Stimulated activated memory B cell treated with anti-CD40 and anti-IgM and Interleukin-4, amounts not matched to agents 10 μg/mL and 1 μg/mL and 100 μg/mL, for 72 hours (primary cell): ENCODE results near the gene FURIN.
A peak's percentile ranks its signal among the peaks of the same experiment; 100 is the strongest.
"Not testable (repeated sequence)": the region's sequence is repeated elsewhere in the genome, so short reads cannot be mapped to it uniquely, and the experiment has no call there.

Experiments
- ATAC-seq: fragments of 150-1000 bp; cut with Tn5 transposase; 2 replicates; pipeline ENCODE4 v1.10.0; 2021
- H3K27ac Mint-ChIP-seq: one replicate; pipeline ENCODE4 v1.8.0; 2022; ENCODE audit warnings: mild to moderate bottlenecking, mixed read lengths
- H3K27me3 Mint-ChIP-seq: one replicate; pipeline ENCODE4 v1.8.0; 2022; ENCODE audit warnings: mixed read lengths
- H3K36me3 Mint-ChIP-seq: one replicate; pipeline ENCODE4 v1.8.0; 2022; ENCODE audit warnings: mixed read lengths
- H3K4me1 Mint-ChIP-seq: one replicate; pipeline ENCODE4 v1.8.0; 2022; ENCODE audit warnings: mixed read lengths
- H3K4me3 Mint-ChIP-seq: one replicate; pipeline ENCODE4 v1.8.0; 2022; ENCODE audit warnings: mild to moderate bottlenecking, moderate library complexity, mixed read lengths
- H3K9me3 Mint-ChIP-seq: one replicate; pipeline ENCODE4 v1.8.0; 2022; ENCODE audit warnings: mixed read lengths

The FURIN gene

DNA sequence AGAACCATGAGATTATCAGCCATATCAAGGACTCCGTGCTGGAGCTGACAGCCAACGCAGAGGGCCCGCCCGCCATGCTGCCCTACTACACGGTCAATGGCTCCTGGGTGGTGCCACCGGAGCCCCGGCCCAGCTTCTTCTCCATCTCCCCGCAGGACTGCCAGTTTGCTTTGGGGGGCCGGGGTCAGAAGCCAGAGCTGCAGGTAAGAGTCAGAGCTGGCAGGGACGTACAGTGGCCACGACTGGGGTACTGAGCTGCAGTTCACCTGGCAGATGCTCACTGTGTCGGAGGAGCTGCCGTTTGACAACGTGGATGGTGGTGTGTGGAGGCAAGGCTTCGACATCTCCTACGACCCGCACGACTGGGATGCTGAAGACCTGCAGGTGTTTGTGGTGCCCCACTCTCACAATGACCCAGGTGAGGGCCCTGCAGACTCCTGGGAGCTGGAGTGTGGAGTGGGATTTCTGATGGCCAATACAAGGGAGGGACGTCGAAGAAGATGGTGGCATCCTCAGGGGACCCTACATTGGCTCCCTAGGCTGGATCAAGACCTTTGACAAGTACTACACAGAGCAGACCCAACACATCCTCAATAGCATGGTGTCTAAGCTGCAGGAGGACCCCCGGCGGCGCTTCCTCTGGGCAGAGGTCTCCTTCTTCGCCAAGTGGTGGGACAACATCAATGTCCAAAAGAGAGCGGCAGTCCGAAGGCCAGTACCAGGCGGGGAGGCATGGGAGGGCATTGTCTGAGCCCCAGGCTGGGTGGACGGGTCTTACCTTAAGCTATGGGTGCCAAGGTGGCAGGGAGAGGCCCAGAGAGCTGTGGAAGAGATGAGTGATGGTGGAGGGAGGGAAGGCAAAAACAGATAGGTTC is 37.2 kb downstream of the FURIN start:
- Mint-ChIP-seq H3K36me3 (peaks cover 52% of the 10 kb centered on the region), H3K27ac (peak overlapping the region; percentile 26), H3K27me3 (no peaks in the 10 kb centered on the region), H3K4me1 (peaks cover 39% of the 10 kb centered on the region), H3K9me3 (no peaks in the 10 kb centered on the region), H3K4me3 (no peak overlapping the region)
- ATAC-seq = no peak

DNA sequence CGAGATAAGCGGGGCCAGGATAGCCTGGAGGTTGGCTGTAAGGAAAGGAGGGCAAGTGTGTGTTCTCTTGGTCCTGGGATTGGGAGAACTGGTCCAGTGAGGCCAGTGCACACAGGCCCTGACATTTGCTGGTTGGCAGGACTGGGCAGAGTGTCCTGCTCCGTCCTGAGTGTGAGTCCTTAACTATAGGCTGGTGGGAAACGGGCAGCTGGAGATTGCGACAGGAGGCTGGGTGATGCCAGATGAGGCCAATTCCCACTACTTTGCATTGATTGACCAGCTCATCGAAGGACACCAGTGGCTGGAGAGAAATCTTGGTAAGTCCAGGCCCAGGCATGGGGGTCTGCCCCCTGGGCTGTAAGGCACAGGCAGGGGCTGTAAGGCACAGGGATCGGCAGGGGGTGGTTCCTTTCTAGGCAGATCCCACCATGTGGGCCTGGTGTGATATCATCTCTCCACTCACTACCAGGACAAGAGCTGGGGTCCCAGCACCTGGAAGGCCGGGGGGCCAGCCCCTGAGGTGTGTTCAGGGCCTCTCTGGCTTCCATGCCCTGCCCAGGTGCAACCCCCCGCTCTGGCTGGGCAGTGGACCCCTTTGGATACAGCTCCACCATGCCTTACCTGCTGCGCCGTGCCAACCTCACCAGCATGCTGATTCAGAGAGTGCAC is 37.9 kb downstream of the FURIN start:
- ATAC-seq = no peak
- peaks cover 59% of the 10 kb centered on the region for H3K36me3 Mint-ChIP-seq
- H3K27ac Mint-ChIP-seq = no peak overlapping the region
- H3K4me3 Mint-ChIP-seq = no peak overlapping the region
- peaks cover 35% of the 10 kb centered on the region for H3K4me1 Mint-ChIP-seq
- no peaks in the 10 kb centered on the region for H3K27me3 Mint-ChIP-seq
- H3K9me3 Mint-ChIP-seq = no peaks in the 10 kb centered on the region

DNA sequence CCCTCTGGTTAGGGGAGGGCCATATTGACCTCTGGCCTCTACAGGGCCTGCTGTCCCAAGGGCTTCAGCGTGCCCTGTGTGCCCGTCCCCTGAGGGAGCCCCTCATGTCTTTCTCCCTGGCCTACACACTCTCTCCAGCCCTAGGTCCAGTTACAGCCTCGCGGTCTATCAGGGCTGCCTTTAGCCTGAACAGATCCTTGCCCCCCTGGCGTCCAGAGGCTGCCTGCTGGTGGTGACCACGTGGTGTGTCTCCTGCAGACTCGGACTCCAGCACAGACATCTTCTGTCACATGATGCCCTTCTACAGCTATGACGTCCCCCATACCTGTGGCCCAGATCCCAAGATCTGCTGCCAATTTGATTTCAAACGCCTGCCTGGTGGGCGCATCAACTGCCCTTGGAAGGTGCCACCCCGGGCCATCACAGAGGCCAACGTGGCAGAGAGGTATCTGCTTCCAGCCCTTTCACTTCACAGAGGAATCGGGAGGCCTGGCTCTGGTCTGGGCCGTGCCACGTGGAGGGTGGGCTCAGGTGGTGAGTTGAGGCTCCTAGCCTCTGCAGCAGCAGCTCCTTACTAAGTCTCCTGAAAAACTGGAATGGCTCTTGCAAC is 38.8 kb downstream of the FURIN start:
- no peaks in the 10 kb centered on the region for H3K27me3 Mint-ChIP-seq
- H3K36me3 Mint-ChIP-seq = peaks cover 64% of the 10 kb centered on the region
- no peak for ATAC-seq
- H3K4me1 Mint-ChIP-seq = peaks cover 26% of the 10 kb centered on the region
- no peaks in the 10 kb centered on the region for H3K9me3 Mint-ChIP-seq
- no peak overlapping the region for H3K27ac Mint-ChIP-seq
- H3K4me3 Mint-ChIP-seq = no peak overlapping the region

DNA sequence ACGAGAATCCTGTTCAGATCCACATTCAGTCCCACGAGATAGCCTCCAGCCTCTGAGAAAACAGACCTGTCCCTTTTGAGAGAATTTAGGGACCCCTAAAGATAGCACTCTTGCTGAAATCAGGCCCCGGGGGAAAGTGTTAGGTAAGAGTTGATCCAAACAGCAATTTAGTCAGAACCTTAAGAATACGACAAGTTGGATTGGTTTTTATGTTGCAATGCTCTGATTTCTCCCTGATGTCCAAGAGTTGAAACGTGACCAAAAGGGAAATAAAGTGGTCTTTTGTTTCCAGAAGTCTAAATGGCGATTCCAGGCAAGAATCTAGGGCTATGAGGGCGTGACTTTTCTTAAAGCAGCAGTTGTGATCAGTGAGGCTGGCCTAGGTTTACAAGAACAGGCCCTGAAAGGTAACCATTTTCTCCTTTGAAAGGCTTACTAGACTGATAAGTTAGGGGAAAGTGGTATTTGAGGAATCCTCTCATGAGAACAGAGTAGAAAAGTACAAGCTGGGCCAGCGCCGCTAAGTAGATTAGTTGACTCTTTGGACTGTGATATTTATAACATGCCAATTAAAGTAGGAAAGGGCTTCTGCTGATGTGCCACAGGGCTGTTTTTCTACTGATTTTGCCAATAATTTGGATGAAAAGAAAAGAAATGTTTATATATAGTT is 39.6 kb downstream of the FURIN start:
- Mint-ChIP-seq H3K9me3 (no peaks in the 10 kb centered on the region), H3K36me3 (peaks cover 72% of the 10 kb centered on the region), H3K27ac (no peak overlapping the region), H3K4me3 (no peak overlapping the region), H3K27me3 (no peaks in the 10 kb centered on the region), H3K4me1 (peaks cover 26% of the 10 kb centered on the region)
- ATAC-seq = no peak

DNA sequence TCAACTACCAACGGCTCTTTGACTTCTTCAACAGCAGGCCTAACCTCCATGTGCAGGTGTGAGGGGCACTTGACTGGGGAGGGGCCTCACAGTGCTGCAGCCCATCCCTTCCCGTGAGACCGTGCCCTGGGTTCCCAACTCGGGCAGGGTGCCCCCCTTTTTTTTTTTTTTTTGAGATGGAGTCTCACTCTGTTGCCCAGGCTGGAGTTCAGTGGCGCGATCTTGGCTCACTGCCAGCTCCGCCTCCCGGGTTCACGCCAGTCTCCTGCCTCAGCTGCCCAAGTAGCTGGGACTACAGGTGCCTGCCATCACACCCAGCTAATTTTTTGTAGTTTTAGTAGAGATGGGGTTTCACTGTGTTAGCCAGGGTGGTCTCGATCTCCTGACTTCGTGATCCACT is 41.1 kb downstream of the FURIN start:
- not testable (repeated sequence) for ATAC-seq, H3K27ac Mint-ChIP-seq, H3K27me3 Mint-ChIP-seq, H3K4me3 Mint-ChIP-seq, H3K9me3 Mint-ChIP-seq
- H3K4me1 Mint-ChIP-seq = peaks cover 16% of the 10 kb centered on the region
- H3K36me3 Mint-ChIP-seq = peaks cover 86% of the 10 kb centered on the region

DNA sequence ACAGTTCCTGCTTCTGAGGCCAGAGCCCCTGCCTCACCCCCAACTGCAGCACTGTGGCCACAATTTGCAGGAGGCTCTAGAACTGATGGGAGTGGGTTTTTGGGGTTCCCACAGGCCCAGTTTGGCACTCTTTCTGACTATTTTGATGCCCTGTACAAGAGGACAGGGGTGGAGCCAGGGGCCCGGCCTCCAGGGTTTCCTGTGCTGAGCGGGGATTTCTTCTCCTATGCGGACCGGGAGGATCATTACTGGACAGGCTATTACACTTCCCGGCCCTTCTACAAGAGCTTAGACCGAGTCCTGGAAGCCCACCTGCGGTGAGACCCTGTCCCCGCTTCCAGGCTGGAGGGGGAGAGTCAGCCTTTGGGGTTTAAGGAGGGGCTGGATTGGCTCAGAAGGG is 41.6 kb downstream of the FURIN start:
- no peak overlapping the region for H3K4me3 Mint-ChIP-seq
- H3K9me3 Mint-ChIP-seq = no peaks in the 10 kb centered on the region
- no peaks in the 10 kb centered on the region for H3K27me3 Mint-ChIP-seq
- peaks cover 87% of the 10 kb centered on the region for H3K36me3 Mint-ChIP-seq
- peaks cover 16% of the 10 kb centered on the region for H3K4me1 Mint-ChIP-seq
- ATAC-seq = no peak
- H3K27ac Mint-ChIP-seq = no peak overlapping the region

DNA sequence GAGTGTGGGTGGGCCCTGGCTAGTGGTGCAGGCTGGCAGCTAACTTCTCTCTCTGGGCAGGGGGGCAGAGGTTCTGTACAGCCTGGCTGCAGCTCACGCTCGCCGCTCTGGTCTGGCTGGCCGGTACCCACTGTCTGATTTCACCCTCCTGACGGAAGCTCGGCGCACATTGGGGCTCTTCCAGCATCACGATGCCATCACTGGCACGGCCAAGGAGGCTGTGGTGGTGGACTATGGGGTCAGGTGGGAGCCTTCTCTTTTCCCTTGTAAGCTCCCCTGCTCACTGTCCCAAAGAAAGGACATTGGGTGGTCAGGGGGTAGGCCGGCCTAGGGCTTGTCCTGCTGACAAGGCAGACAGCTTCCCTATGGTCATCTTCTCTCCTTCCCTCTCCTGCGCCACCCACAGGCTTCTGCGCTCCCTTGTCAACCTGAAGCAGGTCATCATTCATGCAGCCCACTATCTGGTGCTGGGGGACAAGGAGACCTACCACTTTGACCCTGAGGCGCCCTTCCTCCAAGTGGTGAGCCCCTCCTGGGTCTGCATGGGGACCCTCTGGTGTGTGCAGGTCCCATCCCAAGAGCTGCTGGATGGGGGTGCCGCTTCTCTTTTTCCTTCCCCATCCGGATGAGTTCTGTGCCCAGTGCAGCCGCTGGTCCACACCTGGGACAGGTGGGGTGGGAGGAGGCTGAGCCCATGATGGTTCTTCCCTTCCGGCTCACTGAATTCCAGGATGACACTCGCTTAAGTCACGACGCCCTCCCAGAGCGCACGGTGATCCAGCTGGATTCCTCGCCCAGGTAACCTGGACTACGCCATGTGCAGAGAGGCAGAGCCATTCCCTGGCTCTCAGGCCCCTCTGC is 42.3 kb downstream of the FURIN start:
- peaks cover 87% of the 10 kb centered on the region for H3K36me3 Mint-ChIP-seq
- ATAC-seq = no peak
- no peaks in the 10 kb centered on the region for H3K9me3 Mint-ChIP-seq
- H3K4me3 Mint-ChIP-seq = no peak overlapping the region
- H3K27ac Mint-ChIP-seq = no peak overlapping the region
- H3K27me3 Mint-ChIP-seq = no peaks in the 10 kb centered on the region
- H3K4me1 Mint-ChIP-seq = peaks cover 13% of the 10 kb centered on the region

DNA sequence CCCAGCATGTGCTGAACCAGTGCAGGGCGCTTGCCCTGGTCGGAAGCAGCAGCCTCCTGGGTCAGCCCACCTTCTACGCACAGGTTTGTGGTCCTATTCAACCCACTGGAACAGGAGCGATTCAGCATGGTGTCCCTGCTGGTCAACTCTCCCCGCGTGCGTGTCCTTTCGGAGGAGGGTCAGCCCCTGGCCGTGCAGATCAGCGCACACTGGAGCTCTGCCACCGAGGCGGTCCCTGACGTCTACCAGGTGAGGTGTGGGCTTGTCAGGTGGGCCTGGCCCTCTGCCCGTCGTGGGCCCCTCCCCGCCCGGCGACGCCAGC is 42.9 kb downstream of the FURIN start:
- Mint-ChIP-seq H3K9me3 (no peaks in the 10 kb centered on the region), H3K27ac (no peak overlapping the region), H3K4me1 (peaks cover 11% of the 10 kb centered on the region), H3K36me3 (peaks cover 87% of the 10 kb centered on the region), H3K27me3 (no peaks in the 10 kb centered on the region), H3K4me3 (no peak overlapping the region)
- no peak for ATAC-seq

DNA sequence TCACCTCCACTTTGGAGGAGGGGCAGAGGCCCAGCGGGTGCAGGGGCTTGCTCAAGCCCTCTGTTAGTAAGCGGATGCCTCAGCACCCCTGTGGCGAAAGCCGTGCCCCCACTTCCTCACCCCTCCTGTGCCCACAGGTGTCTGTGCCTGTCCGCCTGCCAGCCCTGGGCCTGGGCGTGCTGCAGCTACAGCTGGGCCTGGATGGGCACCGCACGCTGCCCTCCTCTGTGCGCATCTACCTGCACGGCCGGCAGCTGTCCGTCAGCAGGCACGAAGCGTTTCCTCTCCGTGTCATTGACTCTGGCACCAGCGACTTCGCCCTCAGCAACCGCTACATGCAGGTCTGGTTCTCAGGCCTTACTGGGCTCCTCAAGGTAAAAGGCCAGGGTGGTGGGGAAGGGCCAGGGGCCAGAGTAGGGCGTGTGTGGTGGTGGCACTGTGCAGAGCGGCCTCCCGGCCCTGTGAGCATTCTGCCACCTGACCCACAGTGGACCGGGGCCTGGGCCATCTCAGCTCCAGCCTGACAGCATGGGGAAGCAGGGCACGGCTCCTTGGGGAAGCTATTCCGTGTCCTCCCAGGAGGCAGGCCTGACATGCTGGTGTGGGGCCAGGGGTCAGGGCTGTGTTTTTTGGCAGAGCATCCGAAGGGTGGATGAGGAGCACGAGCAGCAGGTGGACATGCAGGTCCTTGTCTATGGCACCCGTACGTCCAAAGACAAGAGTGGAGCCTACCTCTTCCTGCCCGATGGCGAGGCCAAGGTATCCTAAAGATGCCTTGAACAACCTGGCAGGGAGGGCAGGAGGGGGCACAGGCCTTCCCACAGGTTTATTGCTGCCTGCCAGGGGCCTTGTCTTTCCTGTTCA is 43.8 kb downstream of the FURIN start:
- no peak overlapping the region for H3K4me3 Mint-ChIP-seq
- H3K27me3 Mint-ChIP-seq = no peaks in the 10 kb centered on the region
- H3K9me3 Mint-ChIP-seq = no peaks in the 10 kb centered on the region
- H3K4me1 Mint-ChIP-seq = peaks cover 8% of the 10 kb centered on the region
- H3K36me3 Mint-ChIP-seq = peaks cover 87% of the 10 kb centered on the region
- no peak overlapping the region for H3K27ac Mint-ChIP-seq
- ATAC-seq = no peak

DNA sequence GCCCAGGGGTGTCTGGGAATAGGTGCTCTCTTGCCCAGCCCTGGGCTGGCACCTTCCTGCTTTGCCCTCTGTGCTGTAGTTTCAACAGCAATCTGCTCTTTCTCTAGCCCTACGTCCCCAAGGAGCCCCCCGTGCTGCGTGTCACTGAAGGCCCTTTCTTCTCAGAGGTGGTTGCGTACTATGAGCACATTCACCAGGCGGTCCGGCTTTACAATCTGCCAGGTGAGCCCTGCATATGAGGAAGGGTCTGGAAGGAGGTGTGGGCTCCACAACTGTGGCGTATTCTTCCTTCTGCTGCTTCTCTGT is 44.3 kb downstream of the FURIN start:
- H3K27ac Mint-ChIP-seq = no peak overlapping the region
- no peak overlapping the region for H3K4me3 Mint-ChIP-seq
- peaks cover 87% of the 10 kb centered on the region for H3K36me3 Mint-ChIP-seq
- no peaks in the 10 kb centered on the region for H3K27me3 Mint-ChIP-seq
- no peaks in the 10 kb centered on the region for H3K9me3 Mint-ChIP-seq
- H3K4me1 Mint-ChIP-seq = peaks cover 8% of the 10 kb centered on the region
- ATAC-seq = no peak

DNA sequence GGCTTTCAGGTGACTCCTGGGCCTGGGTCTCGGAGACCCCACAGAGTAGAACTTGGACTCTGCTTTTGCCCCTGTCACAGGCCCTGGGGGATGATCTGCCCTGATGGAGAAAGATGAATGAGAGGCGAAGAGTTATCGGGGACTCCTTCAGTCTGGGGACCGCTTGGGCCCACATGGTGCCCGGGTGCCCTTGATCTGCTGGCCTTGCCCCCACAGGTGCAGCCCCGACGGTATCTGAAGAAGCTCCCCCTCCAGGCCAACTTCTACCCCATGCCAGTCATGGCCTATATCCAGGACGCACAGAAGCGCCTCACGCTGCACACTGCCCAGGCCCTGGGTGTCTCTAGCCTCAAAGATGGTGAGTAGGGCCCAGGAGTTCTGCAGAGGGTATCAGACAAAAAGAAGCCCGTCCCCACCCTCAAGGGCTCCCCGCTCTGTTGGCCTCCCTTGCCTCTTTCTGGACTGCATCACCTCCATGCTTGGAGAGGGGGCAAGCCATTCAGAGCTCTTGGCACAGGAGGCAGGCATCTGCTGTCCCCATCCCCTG is 45.1 kb downstream of the FURIN start:
- Mint-ChIP-seq H3K36me3 (peaks cover 90% of the 10 kb centered on the region), H3K9me3 (no peaks in the 10 kb centered on the region)

DNA sequence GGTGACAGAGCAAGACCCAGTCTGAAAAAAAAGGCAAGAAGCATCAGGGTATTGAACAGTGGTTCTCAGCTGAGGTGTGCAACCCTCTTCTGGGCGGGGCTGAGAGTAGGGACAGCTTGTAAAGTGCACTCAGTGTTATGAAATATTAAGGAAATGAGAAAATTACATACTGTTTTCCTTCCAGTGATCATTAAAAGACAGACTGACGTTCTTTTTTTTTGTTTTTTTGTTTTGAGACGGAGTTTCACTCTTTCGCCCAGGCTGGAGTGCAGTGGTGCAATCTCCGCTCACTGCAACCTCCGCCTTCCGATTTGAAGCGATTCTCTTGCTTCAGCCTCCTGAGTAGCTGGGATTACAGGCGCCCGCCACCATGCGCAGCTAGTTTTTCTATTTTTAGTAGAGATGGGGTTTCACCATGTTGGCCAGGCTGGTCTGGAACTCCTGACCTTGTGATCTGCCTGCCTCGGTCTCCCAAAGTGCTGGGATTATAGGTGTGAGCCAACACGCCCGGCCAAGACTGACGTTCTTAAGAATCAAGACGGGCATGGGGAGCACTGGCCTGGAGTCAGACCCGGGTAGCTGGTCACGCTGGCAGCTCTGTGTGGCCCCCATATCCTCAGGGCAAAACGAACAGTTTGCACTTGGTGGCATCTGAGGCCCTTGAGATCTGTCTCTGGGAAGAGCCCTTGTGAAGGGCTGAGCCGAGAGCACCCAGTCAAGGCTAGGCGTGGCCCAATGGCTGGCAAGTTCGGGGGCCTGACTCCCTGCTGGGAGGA is 46.1 kb downstream of the FURIN start:
- H3K27ac Mint-ChIP-seq = no peak overlapping the region
- H3K4me3 Mint-ChIP-seq = no peak overlapping the region
- peaks cover 89% of the 10 kb centered on the region for H3K36me3 Mint-ChIP-seq
- no peaks in the 10 kb centered on the region for H3K9me3 Mint-ChIP-seq
- no peaks in the 10 kb centered on the region for H3K27me3 Mint-ChIP-seq
- H3K4me1 Mint-ChIP-seq = peaks cover 8% of the 10 kb centered on the region
- no peak for ATAC-seq

More for the DNA sequence above, 45.1 kb downstream of the FURIN start:
- no peaks in the 10 kb centered on the region for H3K27me3 Mint-ChIP-seq
- no peak overlapping the region for H3K4me3 Mint-ChIP-seq
- peaks cover 8% of the 10 kb centered on the region for H3K4me1 Mint-ChIP-seq
- H3K27ac Mint-ChIP-seq = no peak overlapping the region
- no peak for ATAC-seq

DNA sequence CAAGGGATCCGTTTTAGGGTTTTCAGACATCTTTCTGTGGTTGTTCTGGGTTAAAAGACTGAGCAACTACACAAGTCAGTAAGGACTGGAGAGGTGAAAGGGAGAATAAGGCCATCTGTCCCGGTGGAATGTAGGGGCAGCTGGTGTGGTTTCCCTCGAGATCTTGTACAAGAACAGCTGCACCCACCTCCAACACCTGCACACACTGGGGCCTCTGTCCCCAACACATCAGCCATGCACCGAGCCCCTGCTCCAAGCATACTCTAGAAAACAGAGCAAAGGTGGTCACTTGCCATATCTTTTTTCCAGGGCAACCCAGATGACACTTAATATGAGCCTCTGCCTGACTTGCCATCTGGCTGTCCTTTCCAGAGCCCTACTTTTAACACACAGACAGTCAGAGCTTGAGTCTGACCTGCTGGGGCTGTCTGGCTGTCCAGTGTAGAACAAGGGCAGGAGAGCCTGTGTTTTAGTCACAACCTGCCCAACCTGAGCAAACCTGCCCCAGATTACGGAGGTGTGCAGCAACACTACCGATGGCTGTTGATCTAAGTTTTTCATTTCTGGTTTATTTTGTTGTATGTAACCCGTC is 46.9 kb downstream of the FURIN start:
- H3K36me3 Mint-ChIP-seq = peaks cover 89% of the 10 kb centered on the region
- ATAC-seq = no peak
- H3K27me3 Mint-ChIP-seq = no peaks in the 10 kb centered on the region
- H3K4me3 Mint-ChIP-seq = no peak overlapping the region
- no peak overlapping the region for H3K27ac Mint-ChIP-seq
- H3K9me3 Mint-ChIP-seq = no peaks in the 10 kb centered on the region
- peaks cover 8% of the 10 kb centered on the region for H3K4me1 Mint-ChIP-seq
